ENCODE measurements around the gene NRCAM. TPM values are rescaled to one million over a fixed set of nuclear protein-coding genes. Genes with fewer than 3 reads are reported as not detected.

The NRCAM gene
- polyA plus RNA-seq, 1 donor (not counting 4 experiments of a cell fraction or from before 2014, with no cell fraction given): 4.0 TPM

GRCh38 chr7:108257954-108258353 is 198.3 kb downstream of the NRCAM start:
- Histone ChIP-seq H3K4me2 (ENCODE audit: control insufficient read depth, extremely low read depth, insufficient read depth, low read depth, low read length) (no peak overlapping the region), H3K9me3 (ENCODE audit: control insufficient read depth, low read depth, low read length) (no peaks in the 10 kb centered on the region), H3K79me2 (ENCODE audit: control insufficient read depth, insufficient read depth, low read length) (no peaks in the 10 kb centered on the region), H3K27me3 (ENCODE audit: control insufficient read depth, extremely low read depth, insufficient read depth, low read length) (no peaks in the 10 kb centered on the region), H3K9me1 (ENCODE audit: control insufficient read depth, extremely low read depth, insufficient read depth, low read length) (no peaks in the 10 kb centered on the region), H3K9ac (ENCODE audit: control insufficient read depth, extremely low read depth, insufficient read depth, low read length) (no peak overlapping the region), H3K4me1 (ENCODE audit: control insufficient read depth, extremely low read depth, insufficient read depth, low read length) (no peaks in the 10 kb centered on the region), H3K27ac (ENCODE audit: control insufficient read depth, insufficient read depth, low read length) (no peak overlapping the region), H4K20me1 (ENCODE audit: control insufficient read depth, extremely low read depth, insufficient read depth, low read length) (no peaks in the 10 kb centered on the region), H3K4me3 (ENCODE audit: control insufficient read depth in 2 of 3, extremely low read depth in 1 of 3, insufficient read depth in 2 of 3, low read depth in 1 of 3, low read length in 3 of 3) (no peak overlapping the region), H3K36me3 (ENCODE audit: control insufficient read depth in 2 of 2, extremely low read depth in 1 of 2, insufficient read depth in 2 of 2, low read length in 2 of 2) (no peaks in the 10 kb centered on the region), H2AFZ (ENCODE audit: control insufficient read depth, low read length) (no peak overlapping the region)
- FAIRE-seq (no peak), DNase-seq (ENCODE audit: low read depth, low spot score) (no peak)
- dilution Hi-C loops (cut with MboI; ENCODE audit: extremely low pct_ligation_motif_present, low sequenced_read_pairs): no loop called here
- TF ChIP-seq CTCF (optimal IDR thresholded peaks at IDR 0.05 in 1 of 3, IDR thresholded peaks at IDR 0.05 in 1 of 3, conservative IDR thresholded peaks at IDR 0.05 in 1 of 3; ENCODE audit: extremely low read depth in 1 of 3, insufficient read depth in 2 of 3, low read length in 3 of 3) (no peak), EZH2 (IDR thresholded peaks at IDR 0.05; ENCODE audit: low read length) (no peak)

- no peaks in the 10 kb centered on the region for H3K79me2 ChIP-seq (ENCODE audit: control insufficient read depth, insufficient read depth, low read length)
- H3K4me1 ChIP-seq (ENCODE audit: control insufficient read depth, extremely low read depth, insufficient read depth, low read length): no peaks in the 10 kb centered on the region
- H3K9me1 ChIP-seq (ENCODE audit: control insufficient read depth, extremely low read depth, insufficient read depth, low read length): no peaks in the 10 kb centered on the region
- H3K9ac ChIP-seq (ENCODE audit: control insufficient read depth, extremely low read depth, insufficient read depth, low read length): no peak overlapping the region
- H3K27ac ChIP-seq (ENCODE audit: control insufficient read depth, insufficient read depth, low read length): no peak overlapping the region
- FAIRE-seq: no peak
- no peak overlapping the region for H2AFZ ChIP-seq (ENCODE audit: control insufficient read depth, low read length)
- H4K20me1 ChIP-seq (ENCODE audit: control insufficient read depth, extremely low read depth, insufficient read depth, low read length): no peaks in the 10 kb centered on the region
- H3K9me3 ChIP-seq (ENCODE audit: control insufficient read depth, low read depth, low read length): no peaks in the 10 kb centered on the region
- dilution Hi-C loops (cut with MboI; ENCODE audit: extremely low pct_ligation_motif_present, low sequenced_read_pairs): no loop called here
- no peak overlapping the region for H3K4me3 ChIP-seq (ENCODE audit: control insufficient read depth in 2 of 3, extremely low read depth in 1 of 3, insufficient read depth in 2 of 3, low read depth in 1 of 3, low read length in 3 of 3)
- H3K27me3 ChIP-seq (ENCODE audit: control insufficient read depth, extremely low read depth, insufficient read depth, low read length): no peaks in the 10 kb centered on the region
- TF ChIP-seq EZH2 (IDR thresholded peaks at IDR 0.05; ENCODE audit: low read length) (no peak), CTCF (optimal IDR thresholded peaks at IDR 0.05 in 1 of 3, IDR thresholded peaks at IDR 0.05 in 1 of 3, conservative IDR thresholded peaks at IDR 0.05 in 1 of 3; ENCODE audit: extremely low read depth in 1 of 3, insufficient read depth in 2 of 3, low read length in 3 of 3) (no peak)
- no peak overlapping the region for H3K4me2 ChIP-seq (ENCODE audit: control insufficient read depth, extremely low read depth, insufficient read depth, low read depth, low read length)
- no peak for DNase-seq (ENCODE audit: low read depth, low spot score)
- H3K36me3 ChIP-seq (ENCODE audit: control insufficient read depth in 2 of 2, extremely low read depth in 1 of 2, insufficient read depth in 2 of 2, low read length in 2 of 2): no peaks in the 10 kb centered on the region
These were observed 202.0 kb downstream of the NRCAM start for GRCh38 chr7:108254259-108254658.

Data from keratinocyte (primary cell).